Measurements from ENCODE around the gene ARHGAP1. TPM values are rescaled to one million over a fixed set of nuclear protein-coding genes. Genes with fewer than 3 reads are reported as not detected.

The ARHGAP1 gene
- total RNA-seq, 1 donor from 2014 or later = 21.6 TPM

GRCh38 chr11:46693597-46694012 lies 6.8 kb downstream of the ARHGAP1 start:
- DNase-seq = no peak

GRCh38 chr11:46692450-46692849 lies 8.0 kb downstream of the ARHGAP1 start:
- no peak for DNase-seq

GRCh38 chr11:46690702-46691101 lies 9.7 kb downstream of the ARHGAP1 start:
- no peak for DNase-seq

- peak; percentile 26 for DNase-seq
Measured at GRCh38 chr11:46686886-46687795, 13.3 kb downstream of the ARHGAP1 start.

- no peak for DNase-seq
Measured at GRCh38 chr11:46684367-46684766, 16.1 kb downstream of the ARHGAP1 start.

- DNase-seq = no peak
Measured at GRCh38 chr11:46682773-46683752, 17.4 kb downstream of the ARHGAP1 start.

GRCh38 chr11:46681814-46682213 lies 18.6 kb downstream of the ARHGAP1 start:
- no peak for DNase-seq

- no peak for DNase-seq
Measured at GRCh38 chr11:46680815-46681214, 19.6 kb downstream of the ARHGAP1 start.

DNA sequence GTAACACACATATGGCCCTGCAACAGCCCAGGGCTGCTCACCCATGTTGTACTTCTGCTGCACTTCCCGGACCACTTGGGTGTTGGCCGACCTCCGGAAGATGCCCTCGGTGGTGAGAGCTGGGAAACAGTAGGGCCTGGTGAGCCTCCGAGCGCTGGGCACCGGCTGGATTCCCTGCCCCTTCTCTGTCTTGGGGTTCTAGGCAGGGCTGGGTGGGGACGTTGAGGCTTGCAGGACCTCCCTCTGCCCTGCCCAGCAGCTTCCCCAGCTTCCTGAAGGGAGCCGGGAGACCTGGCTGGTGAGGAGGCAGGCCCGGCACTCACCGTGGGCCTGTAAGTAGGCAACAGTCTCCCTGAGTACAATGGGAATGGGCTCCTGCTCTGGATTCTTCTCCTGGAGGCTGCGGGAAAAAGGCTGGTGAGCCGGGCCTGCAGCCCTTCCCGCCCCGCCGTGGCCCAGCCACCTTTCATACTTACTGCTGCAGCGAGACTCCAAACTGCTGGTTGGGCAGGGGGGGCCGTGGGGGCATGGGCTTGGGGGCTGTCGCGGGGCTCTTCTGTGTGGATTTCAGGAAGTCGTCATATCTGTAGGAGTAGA lies 20.2 kb downstream of the ARHGAP1 start:
- no peak for DNase-seq

GRCh38 chr11:46679241-46680163 lies 20.9 kb downstream of the ARHGAP1 start:
- DNase-seq = no peak

GRCh38 chr11:46678741-46679130 lies 21.7 kb downstream of the ARHGAP1 start:
- no peak for DNase-seq

GRCh38 chr11:46677991-46678740 lies 22.3 kb downstream of the ARHGAP1 start:
- no peak for DNase-seq

GRCh38 chr11:46677169-46677568 lies 23.2 kb downstream of the ARHGAP1 start:
- DNase-seq = no peak

DNA sequence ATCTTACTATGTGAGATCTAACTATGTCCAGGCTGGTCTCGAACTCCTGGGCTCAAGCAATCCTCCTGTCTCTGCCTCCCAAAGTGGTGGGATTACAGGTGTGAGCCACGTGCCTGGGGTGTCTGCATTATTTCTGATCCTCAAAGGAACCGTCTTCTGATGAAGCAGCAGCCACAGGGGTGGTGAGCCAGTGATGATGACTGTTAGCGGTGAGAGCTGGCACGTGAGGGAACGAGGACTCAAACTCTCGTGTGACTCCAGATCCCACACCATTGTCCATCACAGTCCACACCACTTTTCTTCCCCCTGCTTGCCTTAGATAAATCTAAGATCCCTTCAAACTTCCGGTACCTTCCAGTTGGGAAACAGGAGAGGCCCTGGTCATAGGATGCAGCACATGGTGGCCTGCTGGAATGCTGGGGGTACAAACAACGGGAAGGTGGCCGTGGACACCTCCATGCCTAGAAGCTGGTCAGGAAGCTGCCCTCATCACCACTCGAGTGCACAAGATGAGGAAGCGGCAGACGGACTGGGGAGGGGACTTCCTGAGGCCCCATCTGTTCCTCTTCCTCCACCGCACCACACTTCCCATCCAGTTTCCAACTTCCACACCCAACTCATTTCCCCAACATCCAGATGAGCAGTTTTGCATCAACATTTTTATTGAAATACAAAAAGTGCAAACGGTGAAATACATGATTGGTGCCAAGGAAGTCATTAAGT lies 23.8 kb downstream of the ARHGAP1 start:
- DNase-seq = no peak

DNA sequence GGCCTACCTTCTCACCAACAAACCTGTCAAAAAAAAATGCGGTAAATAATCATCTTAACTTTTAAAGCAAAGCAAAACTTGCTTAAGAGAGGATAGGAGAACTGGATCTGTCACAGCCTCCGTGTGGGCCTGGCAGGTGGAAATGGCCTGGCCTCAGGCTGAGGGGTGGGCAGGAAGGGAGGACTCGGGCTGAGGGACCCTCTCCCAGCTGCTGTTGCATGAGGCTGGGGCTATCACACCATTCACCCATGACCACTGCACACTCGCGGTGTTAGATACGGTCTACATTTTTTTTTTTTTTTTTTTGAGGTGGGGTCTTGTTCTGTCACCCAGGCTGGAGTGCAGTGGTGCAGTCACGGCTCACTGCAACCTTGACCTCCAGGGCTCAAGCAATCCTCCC lies 24.5 kb downstream of the ARHGAP1 start:
- DNase-seq = no peak

DNA sequence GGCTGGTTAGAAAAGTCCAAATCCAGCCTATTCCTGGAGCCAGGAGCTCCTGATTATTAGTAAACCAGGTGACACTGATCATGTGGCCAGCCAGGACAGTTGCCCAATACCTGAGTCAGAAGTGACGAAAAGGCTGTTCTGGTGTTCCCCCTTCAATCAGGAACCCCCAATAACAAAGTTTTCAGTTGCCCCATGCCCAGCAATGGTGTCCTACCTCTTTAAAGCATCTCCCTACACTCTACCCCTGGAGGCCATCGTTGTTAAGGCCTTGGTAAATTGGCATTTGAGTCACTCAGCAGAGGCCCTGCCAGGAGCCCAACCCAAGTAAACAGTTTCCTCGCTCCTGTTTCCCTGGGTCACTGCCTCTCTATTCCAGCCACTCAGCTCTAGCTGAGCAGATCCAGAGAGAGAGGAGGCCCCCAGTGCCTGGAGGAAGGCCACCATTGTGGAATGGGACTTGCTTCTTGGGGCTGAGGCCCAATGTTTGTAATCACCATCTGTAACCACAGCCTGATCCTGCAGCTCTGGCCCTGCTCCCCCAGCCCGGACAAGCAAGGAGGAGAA lies 25.0 kb downstream of the ARHGAP1 start:
- no peak for DNase-seq

GRCh38 chr11:46674463-46675287 lies 25.7 kb downstream of the ARHGAP1 start:
- DNase-seq = no peak

DNA sequence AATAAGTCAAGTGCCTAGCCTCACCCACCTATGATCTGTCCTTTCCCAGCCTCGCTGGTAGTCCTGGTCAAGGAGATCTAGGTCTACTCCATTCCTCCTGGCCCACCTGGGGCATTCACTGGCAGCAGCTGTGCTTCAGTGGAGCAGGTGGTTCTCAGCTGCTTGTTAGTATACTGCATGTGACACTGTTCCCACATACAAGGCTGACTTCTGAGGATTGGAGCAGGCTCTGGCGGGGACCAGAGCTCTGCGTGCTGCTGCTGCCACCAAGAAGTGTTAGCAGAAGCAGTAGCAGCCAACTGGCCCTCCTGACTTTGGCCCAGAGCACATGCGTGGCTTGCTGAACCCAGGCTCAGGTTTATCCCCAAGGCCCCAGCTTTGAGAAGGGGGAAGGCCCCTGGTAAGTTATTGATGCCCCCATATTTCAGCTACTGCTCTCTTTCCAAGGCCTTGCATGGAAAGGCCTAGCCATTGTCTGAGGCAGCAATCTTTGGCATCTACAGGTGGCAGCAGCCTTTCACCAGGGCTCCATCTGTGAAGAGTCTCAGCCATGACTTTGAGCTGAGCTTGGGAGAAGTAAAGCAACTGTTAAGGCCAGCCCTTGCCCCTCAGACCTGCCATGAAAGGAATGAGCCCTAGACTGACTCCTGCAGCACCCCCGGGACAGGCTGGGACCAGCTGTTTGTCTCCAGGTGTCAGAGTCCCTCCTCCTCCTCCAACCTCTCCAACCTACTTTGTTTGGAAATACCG lies 26.5 kb downstream of the ARHGAP1 start:
- no peak for DNase-seq
